Globus pallidus (tissue), 1 donor: ENCODE measurements around the gene ZDHHC8.

Experiments
- DNase-seq: peaks from one replicate; pipeline ENCODE4 v3.0.0-alpha.2; 2015; ENCODE audit warnings: low spot score

Gene ZDHHC8

GRCh38 chr22:20178915-20179227, 47.3 kb downstream of the ZDHHC8 start:
- DNase-seq: no peak

GRCh38 chr22:20179455-20180244, 48.0 kb downstream of the ZDHHC8 start:
- DNase-seq: no peak

- no peak for DNase-seq
These were observed 48.6 kb downstream of the ZDHHC8 start for GRCh38 chr22:20180245-20180630.

GRCh38 chr22:20180640-20181039, 49.0 kb downstream of the ZDHHC8 start:
- no peak for DNase-seq

- no peak for DNase-seq
These were observed 49.7 kb downstream of the ZDHHC8 start for GRCh38 chr22:20181194-20181883.

- DNase-seq: no peak
These were observed 50.3 kb downstream of the ZDHHC8 start for GRCh38 chr22:20181884-20182236.

GRCh38 chr22:20182365-20182764, 50.8 kb downstream of the ZDHHC8 start:
- DNase-seq: no peak

GRCh38 chr22:20183101-20183500, 51.5 kb downstream of the ZDHHC8 start:
- DNase-seq: no peak

GRCh38 chr22:20183823-20184222, 52.2 kb downstream of the ZDHHC8 start:
- no peak for DNase-seq

- DNase-seq: no peak
These were observed 53.0 kb downstream of the ZDHHC8 start for GRCh38 chr22:20184501-20185165.

GRCh38 chr22:20185750-20186149, 54.1 kb downstream of the ZDHHC8 start:
- DNase-seq: no peak

GRCh38 chr22:20186183-20186870, 54.7 kb downstream of the ZDHHC8 start:
- DNase-seq: no peak

- no peak for DNase-seq
These were observed 55.4 kb downstream of the ZDHHC8 start for GRCh38 chr22:20186871-20187546.

- no peak for DNase-seq
These were observed 56.4 kb downstream of the ZDHHC8 start for GRCh38 chr22:20187777-20188566.

- DNase-seq: no peak
These were observed 56.9 kb downstream of the ZDHHC8 start for GRCh38 chr22:20188567-20188877.

GRCh38 chr22:20191000-20191515, 59.5 kb downstream of the ZDHHC8 start:
- no peak for DNase-seq

- no peak for DNase-seq
These were observed 60.2 kb downstream of the ZDHHC8 start for GRCh38 chr22:20191803-20192202.

GRCh38 chr22:20192293-20192971, 60.8 kb downstream of the ZDHHC8 start:
- no peak for DNase-seq

- no peak for DNase-seq
These were observed 61.6 kb downstream of the ZDHHC8 start for GRCh38 chr22:20192972-20193760.
